NCI-H2081 (cell line): ENCODE results near the gene YPEL2.

ENCODE experiments used
- DNase-seq, 2 experiments: peaks; one replicate each; lab custom pipeline; 2025; lab: John Stamatoyannopoulos, UW

The YPEL2 gene

DNA sequence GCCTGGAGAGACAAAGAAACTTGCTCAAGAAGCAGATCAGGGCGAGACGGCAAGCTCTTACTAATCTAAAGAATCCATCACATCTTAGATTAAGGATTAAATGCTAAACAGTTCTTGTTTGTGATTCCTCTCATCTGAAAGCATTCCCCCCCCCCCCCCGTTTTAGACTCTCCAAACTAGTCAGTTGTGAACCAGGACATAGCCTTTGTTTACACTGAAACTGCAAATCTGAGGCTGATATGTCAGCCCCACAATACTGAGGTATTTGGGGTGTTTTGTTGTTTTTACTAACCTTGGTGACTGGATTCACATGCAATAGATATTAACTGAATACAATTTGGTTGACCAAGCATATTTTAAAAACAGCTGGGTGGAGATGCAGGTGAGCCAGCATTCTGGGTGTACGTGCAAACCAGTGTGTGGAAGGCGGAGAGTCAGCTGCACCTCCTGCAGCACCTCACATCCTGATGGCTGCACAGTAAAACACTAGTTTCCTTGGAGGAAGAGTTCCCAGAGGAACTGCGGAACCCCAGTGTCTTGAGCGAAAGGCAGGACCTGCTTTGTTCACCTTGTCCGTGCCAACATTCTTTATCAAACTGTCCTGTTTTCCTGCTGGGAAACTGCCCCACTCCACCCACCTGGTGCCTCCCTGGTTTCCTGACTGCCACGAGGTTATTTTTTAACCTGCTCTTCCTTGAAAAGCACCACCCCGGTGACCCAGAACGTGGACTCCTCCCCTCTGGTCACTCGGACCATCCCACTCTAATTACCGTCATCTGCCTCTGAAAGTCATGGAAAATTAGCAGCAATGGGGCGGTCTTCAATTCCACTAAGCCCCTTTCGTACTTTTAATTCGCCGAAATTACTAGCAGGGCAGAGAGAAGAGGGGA is 1.2 kb upstream of the YPEL2 start:
- no peak for DNase-seq

DNA sequence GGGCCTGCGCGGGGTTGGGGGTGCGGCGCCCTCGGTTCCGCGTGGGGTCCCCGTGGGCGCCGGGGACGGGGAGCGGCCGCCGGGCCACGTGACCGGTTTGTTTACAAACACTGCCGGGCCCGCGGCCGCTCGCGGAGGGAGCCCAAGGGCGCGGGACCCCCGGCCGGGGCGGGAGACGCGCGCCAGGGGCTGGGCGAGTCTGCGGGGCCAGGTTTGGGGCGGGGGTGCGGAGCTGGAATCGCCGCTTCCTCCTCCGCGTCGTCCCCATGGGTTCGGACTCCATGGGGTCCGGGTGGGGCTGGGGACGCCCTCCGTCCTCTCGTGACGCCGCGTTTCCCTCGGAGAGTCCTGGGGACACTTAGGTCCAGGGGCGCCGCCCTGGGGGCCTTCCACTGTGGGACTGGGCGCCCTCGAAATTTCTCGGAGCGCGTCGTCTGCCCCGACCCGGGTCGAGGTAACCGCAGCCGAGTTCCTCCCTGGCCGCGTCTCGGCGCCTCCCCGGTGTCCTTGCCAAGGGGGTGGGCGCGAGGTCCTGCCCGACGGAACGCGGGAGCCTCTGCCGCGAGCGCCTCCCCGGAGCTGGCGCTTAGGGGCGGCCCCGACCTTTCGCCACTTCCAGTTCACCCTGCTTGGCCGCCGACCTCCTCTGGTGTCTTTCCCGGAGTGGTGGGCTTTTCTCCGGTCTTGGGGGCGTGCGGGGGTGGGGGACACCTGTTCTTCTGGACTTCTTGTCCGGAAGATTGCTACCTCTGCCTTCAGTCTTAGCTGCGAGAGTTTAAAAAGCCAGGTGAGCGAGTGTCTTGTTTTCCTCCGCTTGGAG is 684 bp downstream of the YPEL2 start:
- DNase-seq, result no peak

DNA sequence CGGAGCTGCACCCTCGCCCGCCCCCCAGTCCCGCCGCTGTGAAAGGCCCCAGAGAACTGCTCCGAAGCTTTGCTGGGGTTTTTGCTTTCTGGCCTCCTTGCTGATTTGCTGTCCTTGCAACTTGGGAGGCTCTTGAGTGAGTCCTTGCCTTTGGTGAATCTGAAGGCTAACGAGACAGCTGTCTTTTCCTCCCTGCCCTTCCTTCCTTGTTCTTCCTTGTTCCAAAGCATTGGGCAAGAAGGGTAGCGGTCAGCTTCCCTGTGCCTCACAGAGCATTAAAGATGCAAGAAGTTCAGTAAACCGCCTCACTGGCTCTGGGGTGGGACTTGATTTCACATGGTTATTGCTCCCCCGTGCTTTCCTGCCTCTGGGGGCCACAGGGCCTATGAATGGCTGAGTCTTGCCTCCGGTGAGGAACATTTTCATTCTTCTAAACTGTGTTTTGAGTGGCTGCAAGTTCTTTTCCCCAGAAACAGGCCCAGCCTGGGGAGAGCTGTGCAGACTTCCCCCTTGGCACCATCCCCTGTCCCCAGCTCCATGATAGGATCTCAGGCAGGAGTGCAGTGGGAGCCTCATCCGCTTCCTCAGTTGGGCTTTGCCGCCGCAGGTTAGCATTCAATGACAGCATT is 1.4 kb downstream of the YPEL2 start:
- DNase-seq, result no peak

DNA sequence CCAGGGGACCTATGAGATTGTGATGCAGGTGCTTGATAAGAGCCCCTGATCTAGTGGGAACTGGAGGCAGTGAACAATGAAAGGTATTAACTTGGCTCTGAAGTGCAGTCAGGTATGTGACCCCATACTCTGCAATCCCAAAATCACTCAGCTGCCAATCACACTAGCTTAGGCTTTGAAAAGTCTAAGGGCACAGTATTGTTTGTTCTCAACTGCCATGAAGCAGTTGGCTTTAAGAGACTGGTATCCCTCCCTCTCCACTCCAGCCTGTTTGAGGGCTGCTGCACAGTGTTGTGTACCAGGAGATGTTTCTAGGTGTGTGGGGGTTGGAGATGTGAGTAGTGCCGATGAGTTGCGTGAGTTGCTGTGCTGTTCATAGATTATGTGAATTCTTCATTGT is 2.4 kb downstream of the YPEL2 start:
- no peak for DNase-seq

DNA sequence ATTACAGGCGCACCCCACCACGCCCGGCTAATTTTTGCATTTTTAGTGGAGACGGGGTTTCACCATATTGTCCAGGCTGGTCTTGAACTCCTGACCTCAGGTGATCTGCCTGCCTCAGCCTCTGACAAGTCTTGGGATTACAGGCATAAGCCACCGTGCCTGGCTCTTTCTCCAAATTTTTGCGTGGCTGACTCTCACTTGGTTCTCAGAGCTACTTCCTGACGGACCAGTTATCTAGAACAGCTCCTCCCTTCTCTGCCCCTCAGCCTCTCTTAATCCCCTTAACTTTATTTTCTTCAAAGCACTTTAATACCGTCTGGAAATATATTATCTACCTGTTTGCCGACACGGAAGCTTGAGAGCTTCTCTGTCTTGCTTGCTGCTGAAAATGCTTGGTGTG is 4.2 kb downstream of the YPEL2 start:
- no peak for DNase-seq

DNA sequence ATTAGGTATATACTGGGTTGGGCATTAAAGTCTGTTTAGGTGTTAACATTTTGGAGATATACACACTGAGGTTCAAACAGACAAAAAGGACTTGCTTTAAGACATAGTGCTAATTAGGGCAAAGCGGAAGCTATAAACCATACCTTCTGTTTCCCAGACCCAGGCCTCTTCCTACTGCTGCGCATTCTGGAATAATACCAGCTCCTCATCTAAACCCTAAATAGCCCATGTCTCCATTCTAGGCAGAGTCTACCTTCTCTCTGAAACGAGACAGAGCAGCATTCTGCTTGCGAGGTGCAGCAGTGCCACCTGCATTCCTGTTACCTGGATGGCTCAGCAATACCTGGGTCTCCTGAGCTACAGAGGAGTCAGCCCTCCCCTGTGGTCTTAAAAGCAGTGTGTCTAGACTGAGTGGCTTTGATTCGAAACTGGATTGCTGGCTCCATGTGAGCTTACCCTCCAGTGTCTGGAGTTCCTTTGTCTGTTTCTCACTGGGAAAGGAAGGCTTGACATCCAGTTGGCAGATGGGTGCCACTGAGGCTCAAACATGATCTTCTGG is 6.4 kb downstream of the YPEL2 start:
- DNase-seq, result no peak

DNA sequence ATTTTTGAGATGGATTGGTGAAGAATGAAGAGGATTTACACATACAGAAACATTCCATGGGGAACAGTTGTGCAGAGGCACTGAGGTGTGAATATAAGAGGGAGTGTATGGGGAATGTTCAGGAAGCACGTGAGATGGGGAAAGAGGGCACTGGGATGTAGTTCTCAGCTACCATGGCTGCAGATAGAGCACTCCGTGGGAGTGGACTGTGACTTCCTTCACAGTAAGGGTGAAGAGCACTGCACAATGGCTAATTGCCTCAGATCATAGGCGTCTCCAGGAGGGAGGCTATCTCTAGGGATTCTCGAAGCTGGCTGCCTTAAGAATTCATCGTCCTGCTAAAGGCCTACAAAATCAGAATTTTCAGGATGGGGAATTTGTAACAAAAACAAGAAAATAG is 7.0 kb downstream of the YPEL2 start:
- no peak for DNase-seq

DNA sequence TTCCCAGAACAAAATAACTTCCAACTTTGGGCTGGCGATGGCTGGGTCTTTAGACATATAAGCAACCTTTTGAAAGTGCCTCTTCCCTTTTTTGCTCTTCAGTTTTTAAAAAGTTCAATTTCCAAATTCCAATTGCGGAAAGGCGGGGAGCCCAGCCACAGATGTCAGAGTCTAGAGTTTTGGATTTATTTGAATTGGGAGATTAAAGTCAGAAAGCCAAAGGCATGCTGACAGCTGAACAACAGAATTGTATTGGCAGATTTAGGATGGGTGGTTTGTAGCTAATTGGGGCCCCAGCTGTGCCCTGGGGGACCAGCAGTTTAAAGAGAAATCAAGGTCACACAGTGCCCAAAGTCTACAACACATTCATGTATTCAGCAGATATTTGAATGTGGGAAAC is 10.5 kb downstream of the YPEL2 start:
- DNase-seq, result no peak

DNA sequence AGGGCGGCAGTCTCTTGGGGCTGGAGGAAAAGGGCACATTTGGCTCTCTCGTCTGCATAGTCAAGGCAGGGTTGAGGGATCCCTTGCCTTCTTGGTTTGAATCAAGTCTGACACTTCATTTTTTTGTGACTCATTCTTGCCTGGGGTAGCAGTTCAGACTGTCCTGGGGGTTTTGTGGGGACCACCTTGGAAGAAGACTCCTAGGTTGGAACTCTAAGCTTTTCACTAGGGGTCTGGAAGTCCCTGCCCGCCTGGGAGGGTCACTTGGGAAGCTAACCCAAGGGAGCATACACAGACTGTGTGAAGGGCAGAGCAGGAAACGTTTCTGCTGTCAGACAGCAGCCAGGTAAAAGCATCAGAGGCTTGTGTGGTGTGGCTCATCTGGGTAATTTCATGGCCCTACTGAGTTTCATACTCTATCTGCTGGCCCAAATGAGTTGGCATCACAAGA is 11.3 kb downstream of the YPEL2 start:
- no peak for DNase-seq

DNA sequence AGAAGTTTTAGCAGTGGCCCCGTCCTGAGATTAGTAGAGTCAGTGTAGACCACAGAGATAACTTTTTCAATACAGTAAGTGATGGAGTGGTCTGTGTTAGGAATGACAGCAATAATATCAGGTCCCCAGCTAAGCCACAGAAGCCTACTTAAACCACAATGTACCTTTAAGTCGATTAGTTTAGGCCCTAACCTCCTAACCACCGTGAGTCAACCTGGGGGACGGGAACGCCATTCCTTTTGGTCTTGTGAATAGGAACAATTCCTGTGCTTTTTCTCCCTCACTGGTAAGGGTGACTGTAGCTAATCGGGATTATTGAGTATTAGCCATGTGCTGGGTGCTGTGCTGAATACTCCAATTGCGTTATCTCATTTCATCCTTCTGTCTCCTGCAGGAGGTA is 14.0 kb downstream of the YPEL2 start:
- DNase-seq, result no peak

DNA sequence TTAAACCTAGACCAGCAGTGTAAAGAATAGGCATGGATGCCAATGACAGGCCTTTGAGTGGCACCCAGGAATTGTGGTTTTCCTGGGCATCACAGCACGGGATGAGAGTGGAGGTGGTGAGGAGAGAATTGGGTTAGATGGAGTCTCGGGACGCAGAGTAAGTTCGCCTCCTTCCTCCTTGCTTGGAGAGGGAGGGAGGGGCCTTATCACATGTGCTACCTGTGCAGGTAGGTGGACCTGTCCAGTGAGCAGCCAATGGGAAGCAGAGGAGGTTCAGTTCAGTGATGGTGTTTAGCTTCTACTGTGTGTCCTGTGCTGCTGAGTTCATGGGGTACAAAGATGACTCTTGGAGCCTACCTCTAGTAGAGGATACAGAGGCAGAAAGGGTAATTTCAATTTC is 14.9 kb downstream of the YPEL2 start:
- no peak for DNase-seq

DNA sequence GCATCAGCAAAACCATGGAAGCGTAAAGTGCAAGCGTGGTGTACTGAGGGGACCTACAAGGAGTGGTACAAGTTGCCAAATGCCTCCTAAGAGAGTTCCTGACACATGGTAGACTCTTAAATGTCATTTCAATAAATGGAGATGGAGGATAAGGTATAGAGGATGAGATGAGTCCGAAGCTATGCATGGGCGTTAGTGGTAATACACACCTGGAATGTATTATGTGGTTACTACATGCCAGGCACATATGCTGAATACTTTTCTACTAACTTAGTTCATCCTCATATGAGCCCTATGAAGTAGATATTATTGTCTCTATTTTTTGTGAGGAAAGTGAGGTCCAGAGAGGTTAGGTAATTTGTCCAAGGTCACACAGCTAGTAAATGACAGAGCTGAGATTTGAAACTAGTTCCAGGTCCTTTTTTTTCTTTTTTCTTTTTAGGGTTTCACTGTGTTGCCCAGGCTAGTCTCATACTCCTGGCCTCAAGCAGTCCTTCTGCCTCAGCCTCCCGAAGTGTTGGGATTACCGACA is 15.5 kb downstream of the YPEL2 start:
- DNase-seq, result no peak

DNA sequence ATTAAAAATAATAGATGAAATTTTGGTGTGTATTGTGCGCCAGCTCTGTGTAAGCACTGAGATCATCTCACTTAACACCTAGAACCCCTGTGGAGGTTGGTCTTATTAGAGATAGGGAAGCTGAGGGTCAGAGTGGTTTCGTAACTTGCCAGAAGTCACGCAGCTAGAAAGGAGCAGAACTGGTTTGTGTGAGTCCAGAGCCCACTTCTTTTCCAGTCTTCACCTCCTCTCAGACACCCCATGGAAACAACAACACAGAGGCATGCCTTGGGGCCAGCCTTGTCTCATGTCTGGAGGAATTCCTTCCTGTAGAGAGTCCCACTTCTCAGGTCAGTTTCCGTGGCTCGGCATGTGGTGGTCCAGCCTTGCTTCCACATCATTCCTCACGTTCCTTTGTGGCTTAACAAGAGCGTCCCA is 16.5 kb downstream of the YPEL2 start:
- DNase-seq, result no peak

DNA sequence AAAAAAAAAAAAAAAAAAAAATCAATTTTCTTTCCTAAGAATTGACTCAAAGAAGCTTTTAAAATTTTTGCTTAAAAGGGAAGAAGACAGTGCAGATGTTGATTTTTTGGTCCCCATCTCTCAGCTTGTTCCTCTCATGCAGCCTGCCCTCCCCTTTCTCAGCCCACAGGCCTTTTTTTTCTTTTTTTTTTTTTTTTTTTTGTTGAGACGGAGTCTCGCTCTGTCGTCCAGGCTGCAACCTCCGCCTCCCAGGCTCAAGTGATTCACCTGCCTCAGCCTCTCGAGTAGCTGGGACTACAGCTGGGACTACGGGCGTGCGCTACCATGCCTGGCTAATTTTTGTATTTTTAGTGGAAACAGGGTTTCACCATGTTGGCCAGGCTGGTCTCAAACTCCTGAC is 17.7 kb downstream of the YPEL2 start:
- no peak for DNase-seq

DNA sequence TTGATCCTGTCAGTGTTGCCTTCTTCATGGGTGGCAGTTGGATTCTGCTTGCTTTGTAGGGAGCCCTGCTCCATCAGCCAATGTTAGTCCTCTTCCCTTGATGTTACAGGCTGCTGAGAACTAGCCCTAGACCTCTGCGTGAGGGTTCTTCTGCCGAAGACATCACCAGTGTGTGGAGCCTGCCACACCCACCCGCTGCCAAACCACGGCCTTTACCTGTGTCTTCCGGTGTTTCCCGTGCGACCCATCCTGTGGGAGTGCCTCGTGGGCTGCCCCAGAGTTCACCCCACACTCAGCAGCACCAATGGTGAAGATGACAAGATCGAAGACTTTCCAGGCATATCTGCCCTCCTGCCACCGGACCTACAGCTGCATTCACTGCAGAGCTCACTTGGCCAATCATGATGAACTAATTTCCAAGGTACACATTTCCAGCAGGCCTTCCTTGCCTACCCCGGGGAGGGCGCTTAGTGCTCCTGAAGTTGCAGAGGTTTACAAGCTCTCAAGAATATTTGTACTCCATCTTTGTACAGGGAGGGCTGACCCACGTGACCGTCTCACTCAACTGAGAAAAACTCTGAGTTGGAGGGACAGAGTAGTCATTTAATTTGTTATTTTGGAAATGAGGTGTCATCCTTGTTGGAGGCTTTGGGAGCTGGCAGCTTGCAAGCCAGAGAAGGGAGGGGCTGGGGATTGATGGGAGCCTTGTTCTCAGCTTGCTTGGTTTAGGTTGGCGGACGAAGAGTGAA is 21.8 kb downstream of the YPEL2 start:
- DNase-seq, result no peak

DNA sequence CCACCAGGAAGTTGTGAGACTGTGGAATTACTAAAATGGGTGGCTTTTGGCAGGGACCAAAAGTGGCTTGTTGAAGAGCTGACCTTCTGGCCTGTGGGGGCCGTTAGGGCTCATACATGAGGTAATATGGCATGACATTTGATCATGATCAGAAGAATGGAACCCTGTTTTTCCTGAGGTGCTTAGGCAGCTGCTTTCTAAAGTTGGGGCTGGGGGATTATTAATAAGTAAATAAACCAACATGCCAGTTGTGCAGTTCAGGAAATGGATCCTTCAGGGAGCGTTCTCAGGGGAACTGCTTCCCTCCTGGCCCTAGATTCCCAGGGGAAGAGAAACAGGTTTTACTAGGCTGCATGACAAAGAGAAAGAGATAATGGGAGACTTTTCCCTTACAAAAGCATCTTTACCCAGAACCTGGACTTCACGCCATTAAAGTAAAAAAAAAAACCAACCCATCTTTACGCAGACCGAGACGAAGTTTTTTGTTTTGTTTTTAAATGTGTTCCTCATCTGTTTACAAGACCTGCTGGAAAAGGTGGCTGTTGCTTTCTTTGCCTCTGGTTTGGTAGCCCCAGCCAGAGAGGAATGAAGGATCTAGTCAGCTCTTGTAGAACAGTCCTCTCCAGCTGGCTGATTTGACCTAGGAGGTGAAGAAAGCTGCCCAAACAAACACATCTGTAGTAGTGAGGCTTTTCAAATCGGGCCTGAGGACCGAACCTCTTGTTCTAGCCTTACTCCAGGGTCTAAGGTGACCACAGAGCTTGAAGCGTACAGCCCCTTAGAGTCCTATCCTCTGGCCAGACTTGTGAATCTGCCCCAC is 22.7 kb downstream of the YPEL2 start:
- DNase-seq, result no peak

DNA sequence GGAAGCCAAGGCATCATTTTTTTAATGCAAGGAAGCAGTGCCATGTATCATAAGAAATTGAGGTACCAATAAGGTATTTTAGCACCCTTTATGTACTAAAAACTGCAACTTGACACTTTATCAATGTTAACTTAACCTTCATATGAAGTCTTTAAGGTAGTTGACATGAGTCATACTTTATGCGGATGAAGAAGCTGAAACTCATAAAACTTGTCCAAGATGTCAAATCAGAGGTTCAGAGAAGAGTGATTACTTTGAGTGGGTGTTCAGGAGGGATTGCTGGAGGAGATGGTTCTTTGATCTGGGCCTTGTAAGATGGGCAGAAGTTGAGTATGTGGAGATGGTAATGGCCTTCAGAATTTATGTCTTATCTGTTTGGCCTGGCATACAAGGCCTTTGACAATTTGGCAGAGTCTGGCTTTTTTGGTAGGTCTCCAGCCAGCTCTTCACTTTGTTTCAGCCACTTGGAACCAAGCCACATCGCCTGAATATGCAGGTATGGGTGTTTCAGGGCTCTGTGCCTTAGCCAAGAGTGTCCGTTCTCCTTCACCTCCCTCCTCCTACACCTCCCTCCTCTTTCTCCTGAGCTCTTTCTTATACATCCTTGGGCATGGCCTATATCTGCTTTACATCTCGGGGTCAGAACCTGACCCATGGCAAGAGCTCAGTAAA is 23.7 kb downstream of the YPEL2 start:
- DNase-seq, result no peak

DNA sequence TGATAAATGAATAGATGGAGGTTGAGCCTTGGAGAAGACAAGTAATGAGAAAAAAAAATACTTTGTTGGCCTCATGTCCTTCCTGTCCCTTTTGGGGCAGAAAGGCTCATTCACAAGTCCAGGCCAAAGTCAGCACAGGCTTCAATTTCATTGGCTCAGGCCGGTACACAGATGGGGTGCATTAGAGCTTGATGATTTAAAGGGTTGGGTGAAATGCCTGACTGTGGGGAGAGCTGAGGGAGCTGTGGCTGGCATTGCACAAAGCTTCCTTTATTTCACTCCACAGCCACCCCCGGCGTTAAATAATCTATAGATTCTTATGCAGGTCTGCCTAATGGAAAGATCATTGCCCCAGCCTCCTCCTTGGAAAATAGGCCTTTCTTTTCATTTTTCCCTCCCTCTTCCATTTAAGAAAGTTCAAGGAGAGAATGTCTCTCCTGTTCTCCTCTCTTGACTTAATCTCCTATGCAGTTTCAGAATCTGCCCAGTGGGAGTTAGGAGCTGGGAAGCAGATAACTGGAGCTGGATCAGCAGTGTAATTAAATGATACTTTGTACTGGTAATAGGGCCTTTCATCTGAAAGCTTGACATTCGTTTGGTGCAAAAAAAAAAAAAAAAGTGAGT is 24.4 kb downstream of the YPEL2 start:
- DNase-seq, result no peak

DNA sequence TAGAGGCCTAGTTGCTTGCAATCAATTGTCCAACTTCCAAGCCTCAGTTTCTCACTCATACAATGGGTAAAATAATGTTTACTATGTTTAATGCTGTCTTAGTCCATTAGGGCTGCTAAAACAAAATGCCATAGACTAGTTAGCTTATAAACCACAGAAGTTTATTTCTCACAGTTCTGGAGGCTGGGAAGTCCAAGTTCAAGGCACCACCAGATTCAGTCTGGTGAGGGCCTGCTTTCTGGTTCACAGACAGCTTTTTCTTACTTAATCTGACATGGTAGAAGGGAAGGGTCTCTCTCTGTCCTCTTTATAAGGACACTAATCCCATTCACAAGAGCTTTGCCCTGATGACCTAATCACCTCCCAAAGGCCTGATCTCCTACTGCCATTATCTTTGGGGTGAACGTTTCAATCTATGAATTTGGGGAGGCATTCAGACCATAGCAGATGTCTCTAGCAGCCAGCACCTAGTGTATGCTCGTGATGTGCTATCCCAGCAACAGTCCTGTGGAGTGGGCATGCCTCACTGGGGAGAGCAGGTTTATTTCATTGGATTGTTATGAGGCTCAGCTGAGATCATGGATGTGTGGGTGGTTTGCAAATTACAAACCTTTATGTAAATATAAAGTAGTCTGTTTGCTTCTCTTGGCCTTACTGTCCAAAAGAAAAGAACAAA is 25.2 kb downstream of the YPEL2 start:
- DNase-seq, result no peak
